GM21447 (cell line): ENCODE data around the gene ACAA1.
A peak's percentile ranks its signal among the peaks of the same experiment; 100 is the strongest.

Source experiments
- ATAC-seq: cut with Tn5 transposase; IDR thresholded peaks from one replicate; pipeline ENCODE4 v1.9.1; 2021; ENCODE audit not compliant: unreplicated experiment

Gene ACAA1

DNA sequence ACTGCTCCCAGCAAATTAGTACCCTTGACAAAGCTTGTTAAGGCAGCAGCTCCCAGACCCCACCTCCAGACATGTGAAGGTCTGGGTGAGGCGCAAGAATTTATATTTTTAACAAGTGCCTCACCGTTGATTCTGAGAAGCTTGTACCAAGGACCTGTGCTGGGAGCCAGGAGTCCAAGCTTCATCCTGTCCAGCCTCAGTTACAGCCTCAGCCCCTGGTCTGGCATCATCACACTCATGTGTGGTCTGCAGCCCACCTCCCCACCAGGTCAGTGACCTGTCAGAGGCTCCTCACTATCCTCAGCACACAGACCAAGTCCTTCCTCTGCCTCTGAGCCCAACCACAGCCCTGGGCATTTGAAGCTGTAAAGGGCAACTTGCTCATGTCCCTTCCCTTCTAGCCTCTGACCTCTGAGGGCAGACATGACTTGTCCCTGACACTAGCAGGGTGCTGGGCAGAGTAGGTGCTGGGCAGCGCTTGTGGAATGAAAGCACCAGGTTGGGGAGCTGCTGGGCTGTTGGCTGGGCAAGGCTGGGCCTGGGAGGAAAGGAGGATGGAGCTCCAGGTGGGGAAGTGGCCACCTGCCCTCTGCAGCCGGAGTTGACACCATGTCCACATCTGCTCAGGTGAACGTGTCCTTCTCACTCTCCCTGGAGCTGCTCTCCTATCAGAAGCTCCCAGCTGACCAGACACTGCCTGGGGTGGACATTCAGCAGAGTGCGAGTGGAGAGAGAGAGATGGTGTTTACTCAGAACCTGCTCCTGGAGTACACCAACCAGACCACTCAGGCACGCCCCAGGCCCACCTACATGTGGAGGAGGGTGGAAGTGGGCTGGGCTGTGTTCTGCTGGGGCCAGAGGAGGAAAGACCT is 16.9 kb downstream of the ACAA1 start:
- ATAC-seq, result no peak

DNA sequence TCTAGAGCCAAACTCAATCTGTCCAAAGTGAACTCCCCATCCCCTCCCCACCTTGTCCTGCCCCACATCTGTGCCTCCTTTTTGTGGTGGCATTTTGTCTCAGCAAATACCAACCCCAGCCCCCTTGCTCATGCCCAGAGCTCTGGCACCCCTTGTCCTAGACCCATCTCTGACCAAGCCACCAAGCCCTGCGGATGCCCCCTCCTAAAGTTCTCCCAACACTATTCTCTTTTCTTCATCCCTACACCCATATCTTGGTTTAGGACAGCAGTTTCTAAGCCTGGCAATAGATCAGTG is 17.7 kb downstream of the ACAA1 start:
- no peak for ATAC-seq

DNA sequence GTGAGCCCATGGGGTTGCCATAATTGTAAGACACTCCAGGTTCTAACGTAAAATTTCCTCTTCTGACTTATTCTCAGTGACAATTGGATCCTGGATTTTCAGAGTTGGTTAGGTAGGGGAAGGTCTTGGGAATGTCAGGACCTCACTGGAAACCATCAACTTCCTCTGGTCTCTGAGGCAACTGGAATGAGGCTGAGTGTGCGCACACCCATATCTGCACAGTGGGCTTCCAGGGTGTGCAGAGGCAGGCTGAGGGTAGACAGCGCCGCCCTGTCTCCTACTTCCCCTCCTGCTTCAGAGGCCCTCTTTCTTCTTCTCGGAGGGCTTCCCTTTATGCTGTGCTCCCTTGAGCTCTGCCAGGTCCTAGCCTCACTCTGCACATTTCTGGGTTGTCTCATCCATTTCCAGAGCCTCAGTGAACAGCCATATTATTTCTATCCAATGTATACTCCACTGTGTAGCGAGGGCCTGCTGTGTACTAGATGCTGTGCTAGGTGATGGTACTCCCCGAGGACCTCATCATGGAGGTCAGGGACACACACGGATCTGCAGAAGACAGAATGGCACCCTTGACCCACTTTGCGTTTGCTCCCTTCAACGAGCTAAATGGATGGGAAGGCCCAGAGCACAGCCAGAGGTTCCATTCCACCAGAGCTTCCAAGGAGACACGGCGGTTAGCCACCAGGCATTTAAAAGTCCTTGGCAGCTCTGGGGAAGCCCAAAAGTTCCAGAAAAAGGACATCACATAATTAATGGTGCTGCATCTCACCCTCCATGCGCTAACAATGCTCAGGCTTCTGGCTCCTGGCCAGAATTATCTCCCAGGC is 18.3 kb downstream of the ACAA1 start:
- no peak for ATAC-seq

DNA sequence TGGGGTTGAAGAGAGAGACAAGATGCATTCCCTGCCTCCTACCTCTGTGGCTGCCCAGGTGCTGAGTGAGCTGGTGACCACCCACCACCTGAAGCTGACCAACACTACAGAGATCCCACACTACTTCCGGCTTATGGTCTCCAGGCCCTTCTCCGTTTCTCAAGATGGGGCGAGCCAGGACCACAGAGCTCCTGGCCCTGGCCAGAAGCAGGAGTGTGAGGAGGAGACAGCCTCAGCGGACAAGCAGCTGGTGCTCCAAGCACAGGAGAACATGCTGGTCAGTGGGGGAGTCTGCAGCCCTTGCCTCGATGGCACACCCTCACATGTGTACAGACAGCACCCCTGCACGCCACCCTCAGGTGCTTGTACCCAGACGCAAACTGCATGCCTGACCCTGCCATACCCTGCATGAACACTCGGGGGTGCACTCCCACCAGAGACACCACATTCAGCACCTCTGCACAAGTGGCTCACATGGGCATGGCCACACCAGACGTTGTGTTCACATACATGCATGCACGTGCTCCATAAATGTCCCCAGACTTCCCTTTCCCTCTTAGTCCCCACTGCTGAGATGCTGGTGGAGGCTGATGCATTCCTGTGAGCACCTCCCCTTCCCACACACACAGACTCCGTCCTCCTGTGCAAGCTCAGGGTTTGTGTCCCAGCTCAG is 19.0 kb downstream of the ACAA1 start:
- peak; percentile 75 for ATAC-seq

DNA sequence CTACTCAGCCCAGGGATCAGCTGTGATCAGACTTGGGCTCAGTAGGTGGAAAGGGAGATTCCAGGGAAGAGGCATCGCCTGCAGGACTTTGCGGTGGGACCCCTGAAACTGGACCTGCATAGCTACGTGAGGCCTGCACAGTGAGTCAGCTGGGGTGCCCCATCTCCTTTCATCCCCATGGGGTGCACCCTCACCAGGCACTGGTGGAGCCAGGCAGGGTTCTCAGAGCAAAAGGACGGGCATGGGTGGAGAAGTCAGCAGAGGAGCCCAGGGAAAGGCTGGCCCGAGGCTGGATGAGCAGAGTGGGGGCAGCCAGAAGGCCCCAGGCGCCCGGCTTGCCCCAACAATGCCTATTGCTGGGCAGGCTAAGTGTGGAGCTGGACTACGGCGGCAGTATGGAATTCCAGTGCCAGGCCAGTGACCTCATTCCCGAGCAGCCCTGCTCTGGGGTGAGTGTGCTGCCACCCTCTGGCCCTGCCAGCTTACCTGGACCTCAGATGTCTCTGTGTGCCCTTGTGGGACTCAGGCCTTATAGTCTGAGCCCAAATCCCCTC is 19.7 kb downstream of the ACAA1 start:
- ATAC-seq, result no peak

DNA sequence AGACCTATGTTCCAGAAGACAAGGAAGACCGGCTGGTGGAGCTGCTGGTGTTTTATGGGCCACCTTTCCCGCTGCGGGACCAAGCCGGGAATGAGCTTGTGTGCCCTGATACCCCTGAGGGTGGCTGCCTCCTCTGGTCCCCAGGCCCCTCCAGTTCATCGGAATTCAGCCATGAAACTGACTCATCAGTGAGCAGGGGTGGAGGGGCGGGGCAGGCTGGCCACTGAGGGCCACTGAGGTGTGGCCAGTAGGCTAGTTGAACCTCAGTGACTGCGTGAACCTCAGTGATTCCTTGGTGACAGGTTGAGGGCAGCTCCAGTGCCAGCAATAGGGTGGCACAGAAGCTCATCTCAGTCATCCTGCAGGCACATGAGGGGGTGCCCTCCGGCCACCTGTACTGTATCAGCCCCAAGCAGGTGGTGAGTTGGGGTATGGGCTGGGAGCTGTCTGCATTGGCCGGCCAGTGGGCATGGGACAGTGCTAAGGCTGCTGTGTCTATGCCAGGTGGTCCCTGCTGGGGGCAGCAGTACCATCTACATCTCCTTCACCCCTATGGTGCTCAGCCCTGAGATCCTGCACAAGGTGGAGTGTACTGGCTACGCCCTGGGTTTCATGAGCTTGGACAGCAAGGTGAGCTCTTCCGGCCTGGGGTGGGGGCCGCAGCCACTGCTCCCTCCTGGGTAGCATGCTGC is 20.3 kb downstream of the ACAA1 start:
- ATAC-seq, result no peak

DNA sequence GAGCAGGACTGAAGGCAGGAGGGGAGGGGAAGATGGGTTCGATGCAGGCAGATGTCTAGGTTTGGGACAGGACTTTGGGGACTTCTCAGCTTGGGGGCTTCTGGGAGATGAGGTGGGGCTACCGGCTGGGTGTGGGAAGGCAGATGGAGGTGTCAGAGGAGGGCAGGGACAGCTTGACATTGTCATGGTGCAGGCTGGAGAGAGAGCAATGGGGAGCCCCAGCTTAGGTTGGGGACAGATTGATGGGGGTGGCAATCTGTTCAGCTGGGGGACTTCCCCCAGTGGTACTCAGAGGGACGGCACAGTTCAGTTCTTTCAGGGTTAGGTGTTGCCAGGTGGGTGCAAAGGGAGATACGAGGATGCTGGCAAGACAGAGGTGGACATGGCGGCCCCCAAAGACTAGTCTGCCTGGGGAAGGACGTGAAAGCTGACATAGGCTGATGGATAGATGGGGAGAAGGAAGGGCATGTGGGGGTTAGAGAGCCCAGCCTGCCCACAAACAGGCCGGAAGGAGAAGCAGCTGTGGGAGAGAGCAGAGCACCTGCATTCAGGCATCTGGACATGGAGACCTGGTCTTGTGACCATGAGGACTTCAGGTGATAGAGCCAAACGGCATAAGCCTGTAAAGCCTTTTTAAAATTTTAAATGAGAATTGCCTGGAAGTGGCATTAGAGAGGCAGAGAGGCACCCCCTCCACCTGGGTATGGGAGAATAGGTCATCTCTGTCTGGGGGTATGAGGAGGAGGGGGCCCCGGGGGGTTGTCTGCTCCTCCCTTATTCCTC is 21.1 kb downstream of the ACAA1 start:
- no peak for ATAC-seq

DNA sequence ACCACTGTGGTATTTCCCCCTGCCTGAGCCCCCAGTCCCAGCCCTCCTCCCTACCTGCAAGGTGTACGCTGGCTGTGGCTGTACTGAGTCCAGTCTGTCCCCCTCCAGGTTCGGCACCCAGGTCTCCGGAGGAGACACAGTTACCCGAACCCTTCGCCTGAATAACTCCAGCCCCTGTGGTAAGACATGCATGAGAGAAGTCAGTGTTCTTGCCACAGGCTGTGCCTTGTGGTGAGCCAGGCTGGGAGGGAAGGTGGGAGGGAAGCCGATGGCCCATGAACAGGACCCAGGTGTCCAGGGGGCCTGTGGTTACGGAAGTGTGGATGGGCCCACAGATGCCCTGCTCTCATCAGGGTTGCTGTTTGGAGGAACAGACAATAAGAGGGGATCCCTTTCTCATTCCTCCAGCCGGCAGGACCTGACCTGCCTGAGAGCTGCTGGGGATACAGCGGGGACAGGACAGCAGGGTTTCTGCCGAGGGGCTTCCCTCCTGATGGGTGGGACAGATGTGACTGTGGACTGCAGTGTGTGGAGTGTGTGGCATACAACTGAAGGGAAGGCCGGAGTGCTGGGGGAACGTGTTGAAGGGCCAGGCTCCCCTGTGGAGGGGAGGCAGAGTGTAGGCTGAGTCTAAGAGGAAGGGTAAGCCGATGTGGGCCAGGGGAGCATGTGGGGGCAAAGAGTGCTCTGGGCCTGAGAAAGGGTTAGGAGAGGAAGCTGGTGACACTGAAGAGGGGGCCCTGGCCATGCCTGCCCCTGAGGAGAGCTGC is 21.9 kb downstream of the ACAA1 start:
- no peak for ATAC-seq

DNA sequence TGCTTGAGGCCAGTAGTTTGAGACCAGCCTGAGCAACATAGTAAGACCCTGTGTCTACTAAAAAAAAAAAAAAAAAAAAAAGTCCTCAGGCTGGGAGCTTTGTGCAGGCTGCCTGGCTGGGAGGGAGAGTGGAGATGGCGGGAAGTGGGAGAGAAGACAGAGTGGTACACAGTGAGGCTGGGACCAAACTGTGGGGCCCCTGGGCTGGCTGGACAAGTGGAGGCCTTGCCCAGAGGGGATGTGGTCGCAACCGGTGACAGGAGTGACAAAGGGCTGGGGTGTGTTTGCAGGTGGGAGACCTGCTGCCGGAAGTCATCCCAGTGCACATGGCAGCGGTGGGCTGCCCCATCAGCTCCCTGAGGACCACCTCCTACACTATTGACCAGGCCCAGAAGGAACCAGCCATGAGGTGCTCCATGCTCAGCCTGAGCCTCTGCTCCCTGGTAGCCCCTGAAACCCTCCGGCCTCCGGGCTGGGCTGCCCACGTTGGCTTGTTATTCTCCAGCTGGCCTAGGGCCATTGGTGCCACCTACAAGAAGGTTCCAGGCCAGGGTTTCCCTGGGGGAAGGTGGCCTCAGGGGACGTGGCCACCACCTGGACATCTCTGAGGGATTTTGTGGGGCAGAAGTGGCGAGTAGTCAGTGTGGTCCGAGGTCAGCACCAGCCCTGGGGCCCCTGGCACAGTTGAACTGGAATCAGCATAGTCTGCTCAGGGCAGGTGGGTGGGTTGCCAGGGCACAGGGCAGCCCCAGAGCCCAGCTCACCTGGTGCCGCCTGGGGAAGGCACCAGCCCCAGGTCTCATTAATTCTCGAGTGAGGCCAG is 22.7 kb downstream of the ACAA1 start:
- no peak for ATAC-seq

DNA sequence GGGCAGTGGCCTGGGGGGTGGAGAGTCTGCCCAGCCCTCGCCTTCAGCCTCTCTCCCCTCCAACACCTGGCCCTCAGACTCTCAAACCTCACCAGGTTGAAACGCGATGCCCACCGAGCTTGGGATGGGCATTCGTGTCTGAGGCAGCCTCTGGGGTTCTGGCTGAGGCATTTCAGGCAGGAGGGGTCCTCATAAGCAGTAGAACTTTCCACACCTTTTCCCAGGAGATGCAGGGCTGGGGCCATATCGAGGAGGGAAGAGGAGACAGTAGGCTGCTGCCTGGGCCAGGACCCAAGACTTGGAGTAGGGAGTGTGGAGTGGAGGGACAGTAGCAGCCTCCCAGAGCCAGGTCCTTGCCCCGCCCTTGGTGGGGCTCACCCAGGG is 24.6 kb downstream of the ACAA1 start:
- ATAC-seq, result no peak

DNA sequence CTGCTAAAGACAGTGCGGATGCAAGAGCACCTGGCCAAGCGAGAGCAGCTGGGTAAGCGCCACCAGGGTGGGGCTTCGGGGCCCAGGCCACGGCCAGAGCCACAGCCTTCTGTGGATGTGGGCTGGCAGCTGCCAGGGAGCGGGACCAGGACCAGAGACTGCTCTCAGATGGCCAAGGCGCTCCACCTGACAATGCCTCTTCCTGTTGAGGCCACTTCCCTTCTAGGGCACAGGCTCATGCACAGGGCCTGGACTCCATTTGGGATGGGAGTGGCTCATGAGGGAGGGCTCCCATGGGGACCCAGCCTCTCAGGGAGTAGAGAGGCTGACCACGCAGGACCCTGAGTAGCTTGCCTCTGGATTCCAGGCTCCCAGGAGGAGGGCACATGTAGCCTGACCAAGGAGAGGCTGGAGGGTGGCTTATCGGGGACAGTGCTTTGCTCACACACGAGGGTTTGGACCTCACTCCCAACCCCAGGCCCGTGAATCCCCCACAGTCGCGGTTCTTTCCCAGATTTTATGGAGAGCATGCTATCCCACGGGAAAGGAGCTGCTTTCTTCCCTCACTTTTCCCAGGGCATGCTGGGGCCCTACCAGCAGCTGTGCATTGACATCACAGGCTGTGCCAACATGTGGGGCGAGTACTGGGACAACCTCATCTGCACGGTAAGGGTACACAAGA is 25.1 kb downstream of the ACAA1 start:
- ATAC-seq, result no peak

DNA sequence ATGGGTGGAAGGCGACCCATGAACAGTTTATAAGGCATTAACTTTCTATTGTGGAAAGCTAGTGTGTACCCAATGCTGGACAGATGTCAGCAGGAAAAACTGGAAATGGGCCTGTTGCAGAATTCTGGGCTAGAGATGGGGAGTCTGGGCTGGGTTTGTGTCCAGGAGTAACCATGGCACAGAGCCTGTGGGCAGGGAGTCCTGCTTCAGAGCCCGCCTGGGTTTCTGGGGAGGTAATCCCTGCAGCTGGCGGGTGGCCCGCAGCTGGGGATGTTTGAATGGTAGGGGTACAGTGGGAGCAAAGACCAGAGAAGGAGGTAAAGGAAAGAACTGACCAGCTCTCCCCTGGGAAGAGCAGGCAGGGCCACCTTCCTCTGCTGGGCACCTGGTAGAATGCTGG is 25.7 kb downstream of the ACAA1 start:
- no peak for ATAC-seq

DNA sequence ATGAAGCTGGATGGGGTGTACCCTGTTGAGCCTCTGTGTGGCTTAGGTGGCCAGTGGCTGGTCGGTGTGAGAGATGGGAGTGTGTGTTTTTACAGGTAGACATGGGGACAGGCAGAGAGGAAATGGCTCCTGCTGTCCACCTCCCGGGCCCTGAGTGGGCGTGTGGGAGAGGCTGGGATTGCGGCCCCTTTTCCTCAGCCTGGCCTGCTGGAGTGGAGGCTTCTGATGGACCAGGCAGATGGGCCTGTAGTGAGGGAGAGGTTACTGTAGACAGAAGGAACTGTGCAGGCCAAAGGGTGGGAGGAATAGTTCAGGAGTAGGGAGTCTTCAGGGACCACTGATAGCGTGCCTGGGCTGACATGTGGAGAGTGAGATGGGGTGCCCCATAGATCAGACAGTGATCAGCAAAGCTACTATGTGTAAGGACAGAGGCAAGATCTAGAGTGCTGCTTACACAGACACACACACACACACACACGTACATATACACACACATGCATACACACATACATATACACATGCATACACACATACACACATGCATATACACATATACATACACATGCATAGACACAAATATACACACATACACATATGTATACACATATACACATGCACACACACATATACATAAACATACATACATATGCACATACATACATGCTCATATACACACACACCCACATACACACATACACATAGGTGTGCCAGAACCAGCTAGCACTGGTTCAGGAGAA is 26.4 kb downstream of the ACAA1 start:
- no peak for ATAC-seq

DNA sequence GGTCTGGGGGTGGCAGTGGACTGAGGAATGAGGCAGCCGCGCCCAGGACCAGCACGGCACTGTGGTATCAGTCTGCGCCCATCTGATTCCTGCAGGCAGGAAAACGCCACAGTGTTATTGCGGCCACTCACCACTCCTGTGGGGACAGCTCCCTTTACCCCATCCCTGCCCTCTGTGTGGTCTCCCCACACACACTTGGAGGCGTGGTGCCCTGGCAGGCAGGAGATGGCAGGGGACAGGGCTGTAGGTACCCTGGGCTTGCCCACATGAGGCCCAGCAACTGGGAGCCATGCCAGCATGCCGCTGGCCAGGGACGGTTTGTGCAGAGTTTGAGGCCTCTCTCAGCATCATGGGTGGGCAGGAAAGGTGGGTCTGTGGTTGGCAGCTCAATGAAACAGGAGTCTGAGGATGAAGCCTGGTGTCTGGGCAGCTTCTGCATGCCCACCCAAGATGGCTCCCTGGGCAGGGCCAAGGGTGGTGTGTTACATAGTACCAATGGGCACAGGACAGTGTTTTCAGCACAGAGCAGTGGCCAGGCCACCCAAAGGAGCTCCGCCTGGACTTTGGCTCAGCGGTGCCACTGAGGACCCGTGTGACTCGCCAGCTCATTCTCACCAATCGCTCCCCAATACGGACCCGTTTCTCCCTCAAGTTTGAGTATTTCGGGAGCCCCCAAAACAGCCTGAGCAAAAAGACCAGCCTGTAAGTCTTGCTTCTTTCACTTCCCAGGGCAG is 27.2 kb downstream of the ACAA1 start:
- no peak for ATAC-seq

DNA sequence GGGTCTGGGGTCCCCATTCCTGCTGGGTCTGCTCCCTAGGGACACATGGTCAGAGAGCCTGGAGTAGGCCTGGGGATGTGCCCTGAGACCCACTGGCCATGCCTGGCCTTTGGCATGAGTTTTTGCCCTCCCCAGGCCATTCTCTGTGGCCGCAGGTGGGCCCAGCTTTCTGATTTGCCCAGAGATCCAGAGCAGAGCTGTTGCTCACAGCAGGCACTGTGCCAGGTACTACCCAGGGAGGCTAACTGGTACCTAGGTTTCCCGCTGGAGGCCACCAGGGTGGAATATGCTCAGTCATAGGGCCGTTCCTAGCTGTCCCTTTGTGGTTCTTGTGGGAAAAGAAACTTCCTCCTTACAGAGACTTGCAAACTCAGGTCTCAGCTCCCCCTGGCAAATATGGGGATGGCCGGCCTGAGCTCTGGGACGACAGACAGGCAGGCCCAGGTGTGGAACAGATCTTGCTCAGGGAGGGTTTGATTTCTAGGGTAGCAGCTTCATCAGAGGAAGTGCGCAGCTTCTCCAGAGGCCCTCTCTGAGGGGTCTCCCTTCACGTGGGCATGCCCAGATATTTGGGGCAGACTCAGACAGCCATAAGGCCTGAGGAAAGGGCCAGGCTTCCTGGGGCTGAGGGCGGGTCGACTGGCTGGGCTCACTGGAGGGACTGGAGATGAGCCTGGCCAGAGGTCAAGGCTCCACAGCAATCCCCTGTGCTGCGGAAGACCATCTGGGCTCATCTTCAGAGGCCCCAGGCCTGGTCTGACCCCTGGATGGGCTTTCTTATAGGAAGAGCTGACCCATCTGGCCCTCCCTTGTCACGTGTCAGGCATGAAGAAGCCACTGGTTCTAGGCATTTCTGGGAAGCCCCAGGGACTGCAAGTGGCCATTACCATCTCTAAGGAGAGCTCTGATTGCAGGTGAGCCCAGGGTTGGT is 28.0 kb downstream of the ACAA1 start:
- no peak for ATAC-seq
